SK-N-SH (cell line): ENCODE data around the gene RNF19B. TPM values are rescaled to one million over a fixed set of nuclear protein-coding genes. Genes with fewer than 3 reads are reported as not detected.

Experiments used
- CHD2 ChIP-seq: fragments of 150-350 bp; IDR thresholded peaks from 2 replicates; pipeline ENCODE4 v1.6.1; 2018; ENCODE audit warnings: low read length; ENCODE audit not compliant: partially characterized antibody
- CTCF ChIP-seq: fragments of 200-600 bp; sonication (generic); IDR thresholded peaks from 2 replicates; pipeline ENCODE4 v1.6.1; 2017; ENCODE audit warnings: antibody characterized with exemption, mild to moderate bottlenecking, moderate library complexity
- ELF1 ChIP-seq: IDR thresholded peaks from 2 replicates; pipeline ENCODE4 v1.4.0; 2012
- EP300 ChIP-seq, 2 experiments: IDR thresholded peaks; 2 replicates each; pipeline versions ENCODE4 v1.4.0 to v1.6.1; 2012; ENCODE audit warnings: borderline replicate concordance in 1 of 2, low read depth in 1 of 2, low read length in 1 of 2
- FOXJ3 ChIP-seq: sonication (generic); formaldehyde crosslinking; IDR thresholded peaks from 2 replicates; pipeline ENCODE4 v1.5.1; 2020; ENCODE audit warnings: mild to moderate bottlenecking, missing genetic modification reagents
- FOXM1 ChIP-seq: IDR thresholded peaks from 2 replicates; pipeline ENCODE4 v1.4.0; 2012; ENCODE audit warnings: low read depth, mild to moderate bottlenecking
- GABPA ChIP-seq: IDR thresholded peaks from 2 replicates; pipeline ENCODE4 v1.4.0; 2012; ENCODE audit warnings: low read depth, mild to moderate bottlenecking
- GATA2 ChIP-seq: sonication (generic); formaldehyde crosslinking; IDR thresholded peaks from 2 replicates; pipeline ENCODE4 v1.5.0; 2020; ENCODE audit warnings: mild to moderate bottlenecking, missing genetic modification reagents
- IRF3 ChIP-seq: fragments of 150-350 bp; IDR thresholded peaks from 2 replicates; pipeline ENCODE4 v1.6.1; 2016; ENCODE audit warnings: mild to moderate bottlenecking, low read depth, low read length
- JUND ChIP-seq: IDR thresholded peaks from 2 replicates; pipeline ENCODE4 v1.4.0; 2012
- MAX ChIP-seq: IDR thresholded peaks from 2 replicates; pipeline ENCODE4 v1.4.0; 2012; ENCODE audit warnings: low read depth
- MEF2A ChIP-seq: IDR thresholded peaks from 2 replicates; pipeline ENCODE4 v1.4.0; 2012; ENCODE audit warnings: low read depth, borderline replicate concordance
- MXI1 ChIP-seq: IDR thresholded peaks from 2 replicates; pipeline ENCODE4 v1.6.1; 2012; ENCODE audit warnings: mild to moderate bottlenecking, low read depth, low read length, improper control_type of control experiment
- NRF1 ChIP-seq: IDR thresholded peaks from 2 replicates; pipeline ENCODE4 v1.6.1; 2012; ENCODE audit warnings: low read depth, mild to moderate bottlenecking, low read length
- PBX3 ChIP-seq: IDR thresholded peaks from 2 replicates; pipeline ENCODE4; 2012
- RAD21 ChIP-seq: IDR thresholded peaks from 2 replicates; pipeline ENCODE4 v1.6.1; 2012; ENCODE audit warnings: mild to moderate bottlenecking, low read length
- RCOR1 ChIP-seq: fragments of 150-350 bp; IDR thresholded peaks from 2 replicates; pipeline ENCODE4 v1.6.1; 2017; ENCODE audit warnings: antibody characterized with exemption, low read length
- RFX5 ChIP-seq: IDR thresholded peaks from 2 replicates; pipeline ENCODE4 v1.6.1; 2012; ENCODE audit warnings: mild to moderate bottlenecking, improper control_type of control experiment, low read length
- RXRA ChIP-seq: IDR thresholded peaks from 2 replicates; pipeline ENCODE4 v1.4.0; 2012; ENCODE audit warnings: low read depth, mild to moderate bottlenecking, borderline replicate concordance
- SIN3A ChIP-seq: IDR thresholded peaks from 2 replicates; pipeline ENCODE4 v1.6.1; 2012; ENCODE audit warnings: low read depth, mild to moderate bottlenecking, low read length, moderate library complexity, borderline replicate concordance
- SMC3 ChIP-seq: IDR thresholded peaks from 2 replicates; pipeline ENCODE4 v1.6.1; 2012; ENCODE audit warnings: low read depth, low read length, improper control_type of control experiment
- TAF1 ChIP-seq: IDR thresholded peaks from 2 replicates; pipeline ENCODE4 v1.6.1; 2012; ENCODE audit warnings: low read depth, mild to moderate bottlenecking, low read length, moderate library complexity, borderline replicate concordance
- TCF12 ChIP-seq: IDR thresholded peaks from 2 replicates; pipeline ENCODE4 v1.4.0; 2012
- TEAD4 ChIP-seq: IDR thresholded peaks from 2 replicates; pipeline ENCODE4 v1.4.0; 2012; ENCODE audit warnings: mild to moderate bottlenecking, borderline replicate concordance; ENCODE audit not compliant: insufficient read depth
- USF1 ChIP-seq: IDR thresholded peaks from 2 replicates; pipeline ENCODE4 v1.4.0; 2012; ENCODE audit warnings: low read depth, borderline replicate concordance
- polyA plus RNA-seq, 3 experiments: library from polyadenylated mRNA; depleted of rRNA; stranded (reverse); fragments of >200 nt; gene quantifications; 2 replicates each; pipeline ENCODE4 v1.2.3, GENCODE V29; 2012

RNF19B gene
- polyA plus RNA-seq, 1 of the 3 experiments (the other 2 are of a cell fraction) = 20.1 TPM

- TF ChIP-seq MAX = no peak; the same call in 1 of the 2 replicates
- TF ChIP-seq RCOR1 = no peak
- TF ChIP-seq MEF2A = no peak
- no peak for TF ChIP-seq GABPA
- no peak for TF ChIP-seq FOXJ3 (CRISPR knock-in tag)
- TF ChIP-seq TAF1 = no peak
- TF ChIP-seq RFX5 = no peak
- no peak for TF ChIP-seq CTCF
- TF ChIP-seq ELF1 = no peak
- no peak for TF ChIP-seq FOXM1
- TF ChIP-seq SIN3A = no peak
- no peak for TF ChIP-seq PBX3
- no peak for TF ChIP-seq GATA2 (CRISPR knock-in tag)
- TF ChIP-seq MXI1 = no peak
- TF ChIP-seq CHD2 = no peak
- TF ChIP-seq NRF1 = no peak
- peak; percentile 53; the same call in 1 of the 2 replicates for TF ChIP-seq TCF12
- TF ChIP-seq JUND = peak; percentile 83
- no peak for TF ChIP-seq RAD21
- no peak for TF ChIP-seq USF1
- TF ChIP-seq IRF3 = no peak
- no peak for TF ChIP-seq SMC3
- TF ChIP-seq RXRA = peak; percentile 47; the same call in 1 of the 2 replicates
- TF ChIP-seq EP300 (IDR thresholded peaks at IDR 0.05; ENCODE audit: borderline replicate concordance in 1 of 2, low read depth in 1 of 2, low read length in 1 of 2) = no peak
- no peak for TF ChIP-seq TEAD4
Measured at GRCh38 chr1:32989160-32990050, 24.8 kb upstream of the RNF19B start (continued).
